HG02973 (cell line): ENCODE measurements around the gene SLC28A3.

ENCODE experiments used
- ATAC-seq: cut with Tn5 transposase; IDR thresholded peaks from one replicate; pipeline ENCODE4 v1.9.1; 2021; ENCODE audit warnings: moderate library complexity; ENCODE audit not compliant: unreplicated experiment

SLC28A3 gene

GRCh38 chr9:84349671-84350070 is 9.1 kb upstream of the SLC28A3 start:
- ATAC-seq = no peak

DNA sequence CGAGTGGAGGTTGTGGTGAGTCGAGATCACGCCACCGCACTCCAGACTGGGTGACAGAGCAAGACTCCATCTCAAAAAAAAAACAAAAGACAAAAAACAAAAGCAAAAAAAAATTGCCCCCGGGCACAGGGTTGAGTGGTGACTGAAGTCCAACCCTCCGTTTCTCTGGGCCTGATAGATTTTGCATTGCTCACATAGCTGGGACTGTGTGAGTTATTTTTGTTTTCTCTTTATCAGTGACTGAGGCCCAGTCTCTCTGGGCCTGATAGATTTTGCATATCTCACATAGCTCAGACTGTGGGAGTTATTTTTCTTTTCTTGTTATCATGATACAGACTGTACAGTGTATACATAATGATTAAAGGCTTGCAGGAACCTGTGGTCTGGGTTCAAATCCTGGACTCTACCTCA is 2.6 kb upstream of the SLC28A3 start:
- ATAC-seq = no peak

- no peak for ATAC-seq
Measured at GRCh38 chr9:84339962-84340361, 596 bp downstream of the SLC28A3 start.

GRCh38 chr9:84339503-84339902 is 1.1 kb downstream of the SLC28A3 start:
- ATAC-seq = no peak

GRCh38 chr9:84338792-84339191 is 1.8 kb downstream of the SLC28A3 start:
- ATAC-seq = no peak

DNA sequence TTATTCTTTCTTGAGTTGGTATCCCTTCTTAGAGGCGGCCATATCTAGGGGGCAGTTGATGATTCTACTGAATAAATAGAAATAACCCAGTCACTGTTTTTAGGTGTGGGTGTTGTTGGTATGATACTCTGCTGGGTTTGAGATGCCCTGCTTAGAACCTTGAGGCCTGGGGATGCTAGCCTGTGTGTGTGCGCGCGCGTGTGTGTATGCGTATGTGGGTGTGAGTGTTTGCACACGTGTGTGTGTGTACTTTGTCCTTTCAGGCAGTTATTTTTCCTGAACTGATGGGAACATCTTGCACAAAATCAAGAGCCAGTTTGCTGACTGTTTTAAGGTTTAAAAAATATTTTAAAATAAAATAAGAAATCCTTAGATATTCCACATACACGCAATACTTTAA is 3.3 kb downstream of the SLC28A3 start:
- no peak for ATAC-seq

DNA sequence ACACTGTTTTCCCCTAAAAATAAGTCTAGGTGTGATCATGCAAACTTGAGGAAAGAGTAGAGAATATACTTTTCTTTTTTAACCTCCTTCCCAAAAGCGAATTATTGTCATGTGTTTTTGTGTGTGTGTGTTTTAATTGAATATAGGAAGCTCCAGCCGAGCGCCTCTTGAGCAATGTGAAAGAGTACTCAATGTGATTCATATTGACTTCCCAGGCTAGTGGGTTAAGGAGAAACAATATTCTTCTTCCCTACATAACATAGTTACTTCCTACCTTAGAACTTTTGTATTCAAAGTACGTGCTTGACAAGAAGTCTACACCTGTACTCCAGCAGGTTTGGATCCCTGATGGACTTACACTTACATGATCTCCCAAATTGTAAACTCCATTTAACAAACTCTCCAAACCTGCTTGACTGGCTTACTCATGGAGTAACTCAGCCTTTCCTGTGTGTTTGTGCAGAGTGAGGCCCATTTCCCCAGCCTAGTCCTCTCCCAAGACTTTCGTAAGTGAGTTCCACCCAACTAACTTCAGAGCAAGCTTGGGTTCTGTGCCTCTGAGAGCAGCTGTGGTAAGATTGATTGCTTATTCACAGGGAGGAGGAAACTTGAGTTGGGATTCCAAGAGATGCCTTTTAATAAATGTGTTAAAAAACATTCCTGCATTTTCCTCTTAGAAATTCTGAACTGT is 9.3 kb downstream of the SLC28A3 start:
- ATAC-seq = no peak

- no peak for ATAC-seq
Measured at GRCh38 chr9:84330246-84330645, 10.3 kb downstream of the SLC28A3 start.

DNA sequence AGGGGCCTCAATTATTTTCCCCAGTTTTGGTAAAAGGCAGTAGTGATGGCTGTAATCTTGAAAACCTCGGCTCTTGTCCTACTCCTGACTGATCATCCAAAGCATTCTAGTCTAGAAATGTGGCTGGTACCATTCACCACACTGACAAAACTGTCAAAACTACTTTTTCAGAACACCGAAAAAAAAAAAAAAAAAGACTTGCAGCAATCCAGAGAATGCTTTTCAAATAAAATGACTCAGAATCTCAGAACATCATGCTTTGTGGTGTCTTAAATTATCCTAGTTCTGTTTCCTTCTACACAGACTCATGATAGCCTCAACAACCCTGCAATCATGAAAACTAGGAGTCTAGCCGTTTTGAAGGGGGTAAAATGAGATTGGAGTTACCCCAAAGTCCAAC is 13.4 kb downstream of the SLC28A3 start:
- no peak for ATAC-seq

DNA sequence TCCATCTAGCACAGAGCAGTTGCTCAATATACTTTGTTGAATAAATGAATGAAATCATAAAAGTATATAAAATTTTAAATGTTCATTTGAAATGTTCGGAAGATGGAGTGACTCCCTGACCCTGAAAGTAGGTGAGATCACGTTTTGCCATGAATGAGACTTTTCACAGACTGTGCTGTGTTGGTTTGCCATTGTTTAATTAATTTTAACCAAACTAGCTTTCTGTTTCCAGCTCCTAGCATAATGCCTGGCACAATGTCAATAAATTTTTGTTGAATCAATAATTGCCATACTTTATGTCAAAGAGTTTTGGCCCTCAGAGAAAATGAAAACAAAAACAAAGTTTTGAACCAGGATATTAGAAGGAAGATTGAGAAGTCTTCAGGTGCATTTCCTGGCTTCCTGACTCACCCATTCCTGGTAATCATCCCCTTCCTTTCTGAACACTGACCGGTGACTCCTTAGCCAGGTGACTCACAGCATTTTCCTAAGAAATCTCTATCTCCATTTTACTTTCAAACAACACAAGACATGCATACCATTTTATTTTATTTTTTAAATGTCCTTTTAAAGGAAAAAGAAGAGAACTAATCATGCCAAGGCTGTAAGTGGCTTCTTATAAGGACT is 15.1 kb downstream of the SLC28A3 start:
- no peak for ATAC-seq

DNA sequence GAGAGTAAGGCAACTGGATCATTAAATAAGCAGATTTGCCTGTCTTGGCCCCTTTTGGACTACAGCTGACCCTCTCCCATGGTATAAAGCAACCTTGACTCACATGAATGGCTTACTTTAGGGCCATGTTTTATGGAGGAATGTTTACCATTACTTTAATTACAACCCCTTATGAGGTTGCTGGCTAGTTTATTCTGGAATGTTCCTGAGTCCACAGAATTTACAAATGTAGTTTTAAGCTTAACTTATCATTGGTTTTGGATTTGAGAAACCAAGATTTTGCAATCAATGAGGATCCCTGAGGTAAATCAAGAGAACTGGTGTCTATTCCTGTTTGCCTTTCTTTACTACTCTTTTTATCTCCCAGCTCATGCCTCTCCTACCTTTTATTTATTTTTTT is 15.7 kb downstream of the SLC28A3 start:
- ATAC-seq = no peak

GRCh38 chr9:84323858-84324257 is 16.7 kb downstream of the SLC28A3 start:
- ATAC-seq = no peak

DNA sequence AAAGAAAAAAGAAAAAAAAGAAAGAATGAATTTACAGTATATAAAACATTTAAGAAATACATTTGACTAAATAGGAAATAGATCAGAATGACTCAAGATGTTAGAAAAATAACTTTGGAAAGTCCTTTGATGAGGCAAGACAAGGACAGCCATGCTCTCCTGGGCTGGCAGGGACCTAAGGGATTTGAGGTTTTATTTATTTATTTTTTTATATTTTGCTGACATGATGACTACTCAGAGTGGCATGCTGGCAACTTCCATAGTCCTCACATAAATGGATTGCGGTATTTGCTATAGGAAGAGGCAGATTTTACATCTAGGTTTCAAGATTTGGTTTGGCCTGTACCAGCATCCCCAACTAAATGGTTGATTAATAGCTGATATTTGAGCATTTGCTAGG is 17.7 kb downstream of the SLC28A3 start:
- no peak for ATAC-seq

DNA sequence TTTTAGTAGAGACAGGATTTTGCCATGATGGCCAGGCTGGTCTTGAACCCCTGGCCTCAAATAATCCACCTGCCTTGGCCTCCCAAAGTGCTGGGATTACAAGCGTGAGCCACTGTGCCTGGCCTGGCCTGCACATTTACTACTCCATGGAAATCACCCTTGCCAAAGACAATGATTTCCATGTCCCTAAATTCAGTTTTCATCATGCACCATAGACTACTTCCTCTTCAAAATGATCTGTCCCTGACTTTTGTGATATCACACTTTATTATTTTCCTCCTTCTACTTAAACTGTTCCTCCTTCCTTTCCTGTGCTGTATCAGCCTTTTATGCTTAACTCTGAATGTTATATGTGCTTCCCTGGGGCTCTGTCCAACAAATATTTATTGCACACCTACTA is 20.3 kb downstream of the SLC28A3 start:
- ATAC-seq = no peak

- no peak for ATAC-seq
Measured at GRCh38 chr9:84319632-84320031, 20.9 kb downstream of the SLC28A3 start.

- no peak for ATAC-seq
Measured at GRCh38 chr9:84318981-84319380, 21.6 kb downstream of the SLC28A3 start.

- no peak for ATAC-seq
Measured at GRCh38 chr9:84317563-84317962, 23.0 kb downstream of the SLC28A3 start.

DNA sequence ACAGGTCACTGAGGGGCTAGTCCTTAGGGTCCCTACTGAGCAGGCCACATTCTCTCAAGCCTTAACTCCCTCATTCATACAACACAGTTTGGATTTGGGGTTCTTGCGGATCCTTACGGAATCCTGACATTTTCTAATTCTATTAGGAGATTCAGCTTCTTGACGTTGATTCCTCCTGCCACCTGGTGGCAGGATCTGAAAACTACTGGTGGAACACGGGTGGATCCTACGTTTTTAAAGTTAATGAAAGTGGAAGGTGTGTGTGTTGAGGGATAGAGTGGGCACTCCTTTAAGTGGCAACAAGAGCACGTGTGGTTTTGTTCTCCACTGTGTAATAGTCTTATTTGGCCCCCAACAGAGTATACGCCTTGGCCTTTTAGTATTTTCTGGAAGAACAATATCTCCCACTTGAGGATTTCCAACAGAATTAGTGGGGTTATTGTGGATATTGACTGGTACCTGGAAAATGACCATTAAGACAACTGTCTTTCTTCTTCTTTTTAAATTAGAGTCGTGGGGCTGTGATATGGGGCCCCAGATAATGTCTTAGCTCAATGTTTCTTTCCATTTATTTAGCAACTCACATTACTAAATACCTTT is 25.2 kb downstream of the SLC28A3 start:
- no peak for ATAC-seq

DNA sequence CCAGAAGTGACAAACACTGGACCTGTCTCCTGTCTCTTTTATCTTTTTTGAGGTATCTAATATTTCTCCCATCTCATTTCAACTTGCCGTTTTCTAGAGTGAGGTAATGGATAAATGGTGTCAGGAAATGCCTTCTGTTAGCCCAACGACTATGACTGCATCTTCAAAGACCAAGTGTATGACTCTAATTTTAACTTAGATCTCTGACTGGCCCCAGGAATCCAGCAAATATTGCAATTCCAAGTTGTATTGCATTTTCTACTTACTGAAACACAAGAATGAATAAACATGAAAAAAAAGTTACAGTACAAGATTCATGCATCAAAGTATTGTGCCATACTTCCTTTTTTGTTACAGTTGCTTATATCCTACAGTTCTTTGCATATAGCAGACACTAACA is 26.3 kb downstream of the SLC28A3 start:
- no peak for ATAC-seq

- no peak for ATAC-seq
Measured at GRCh38 chr9:84310883-84311282, 29.7 kb downstream of the SLC28A3 start.

GRCh38 chr9:84305497-84306131 is 34.9 kb downstream of the SLC28A3 start:
- ATAC-seq = no peak

DNA sequence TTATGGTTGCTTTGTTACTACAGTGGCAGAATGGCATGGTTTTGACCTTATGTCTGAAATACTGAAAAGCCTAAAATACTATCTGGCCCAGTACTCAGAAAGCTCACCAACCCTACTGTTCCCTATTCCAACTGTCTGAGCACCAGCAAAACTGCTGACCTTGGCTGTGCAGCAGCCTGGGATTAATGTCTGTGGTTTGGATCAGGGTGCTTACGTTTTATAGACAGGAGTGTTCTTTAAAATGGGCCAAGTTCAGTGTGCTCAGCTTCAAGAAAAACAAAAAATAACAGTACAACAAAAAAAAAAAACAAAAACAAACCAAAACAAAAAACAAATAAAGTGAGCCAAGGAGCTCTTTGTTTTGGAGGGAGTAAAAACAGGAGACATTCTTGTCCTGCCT is 36.4 kb downstream of the SLC28A3 start:
- no peak for ATAC-seq
